ENCODE measurements around the gene OR10H1. TPM values are rescaled to one million over a fixed set of nuclear protein-coding genes. Genes with fewer than 3 reads are reported as not detected.

The OR10H1 gene
- total and polyA plus RNA-seq, 3 donors from 2014 or later: 0.20 to 0.39 (median 0.25) TPM

DNA sequence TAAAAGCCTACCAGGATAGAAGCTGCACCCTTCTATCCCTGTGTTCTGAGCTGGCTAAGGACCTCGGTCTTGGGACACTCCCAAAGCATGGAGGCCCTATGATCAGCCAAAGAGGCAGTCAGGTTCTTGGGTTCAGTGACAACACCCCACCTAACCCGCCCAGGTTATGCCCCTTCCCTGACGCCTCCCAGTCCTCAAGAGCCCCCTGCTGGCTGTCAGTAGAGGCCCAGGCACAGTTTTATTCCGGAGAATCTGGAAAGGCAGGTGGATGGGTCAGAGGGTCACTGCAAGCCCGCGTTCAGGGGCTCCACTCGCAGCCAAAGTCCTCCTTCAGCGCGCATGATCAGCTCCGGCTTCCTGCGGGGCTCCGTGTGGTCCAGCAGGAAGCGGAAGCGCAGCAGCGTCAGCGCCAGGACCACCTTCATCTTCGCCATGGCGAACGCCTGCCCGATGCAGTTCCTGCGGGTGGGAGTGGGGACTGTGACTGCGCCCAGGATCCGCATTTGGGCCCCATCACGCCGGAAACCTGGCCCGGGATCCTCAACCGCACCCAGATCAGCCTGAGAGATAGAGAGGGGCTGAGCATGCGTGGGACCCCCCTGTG, 55.4 kb downstream of the OR10H1 start:
- TF ChIP-seq, protein P1, sequence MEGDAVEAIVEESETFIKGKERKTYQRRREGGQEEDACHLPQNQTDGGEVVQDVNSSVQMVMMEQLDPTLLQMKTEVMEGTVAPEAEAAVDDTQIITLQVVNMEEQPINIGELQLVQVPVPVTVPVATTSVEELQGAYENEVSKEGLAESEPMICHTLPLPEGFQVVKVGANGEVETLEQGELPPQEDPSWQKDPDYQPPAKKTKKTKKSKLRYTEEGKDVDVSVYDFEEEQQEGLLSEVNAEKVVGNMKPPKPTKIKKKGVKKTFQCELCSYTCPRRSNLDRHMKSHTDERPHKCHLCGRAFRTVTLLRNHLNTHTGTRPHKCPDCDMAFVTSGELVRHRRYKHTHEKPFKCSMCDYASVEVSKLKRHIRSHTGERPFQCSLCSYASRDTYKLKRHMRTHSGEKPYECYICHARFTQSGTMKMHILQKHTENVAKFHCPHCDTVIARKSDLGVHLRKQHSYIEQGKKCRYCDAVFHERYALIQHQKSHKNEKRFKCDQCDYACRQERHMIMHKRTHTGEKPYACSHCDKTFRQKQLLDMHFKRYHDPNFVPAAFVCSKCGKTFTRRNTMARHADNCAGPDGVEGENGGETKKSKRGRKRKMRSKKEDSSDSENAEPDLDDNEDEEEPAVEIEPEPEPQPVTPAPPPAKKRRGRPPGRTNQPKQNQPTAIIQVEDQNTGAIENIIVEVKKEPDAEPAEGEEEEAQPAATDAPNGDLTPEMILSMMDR (IDR thresholded peaks at IDR 0.05): no peak
- TF ChIP-seq POLR2A (IDR thresholded peaks at IDR 0.05): no peak
- DNase-seq: no peak
- H3K9me3 ChIP-seq: no peaks in the 10 kb centered on the region
- peak overlapping the region in 1 of 2 donors; percentile 24 for H3K4me3 ChIP-seq
- WGBS, 2 donors: 32 to 45% methylated on average over 2 to 28 of the region's 28 CpGs
- H3K27me3 ChIP-seq: no peaks in the 10 kb centered on the region
- no peaks in the 10 kb centered on the region for H3K4me1 ChIP-seq
- H3K36me3 ChIP-seq (ENCODE audit: low read depth, missing control alignments): no peaks in the 10 kb centered on the region
- intact Hi-C loops (cut with DNase I; ENCODE audit: low total_unique reads): no loop called here
- H3K27ac ChIP-seq: no peak overlapping the region

DNA sequence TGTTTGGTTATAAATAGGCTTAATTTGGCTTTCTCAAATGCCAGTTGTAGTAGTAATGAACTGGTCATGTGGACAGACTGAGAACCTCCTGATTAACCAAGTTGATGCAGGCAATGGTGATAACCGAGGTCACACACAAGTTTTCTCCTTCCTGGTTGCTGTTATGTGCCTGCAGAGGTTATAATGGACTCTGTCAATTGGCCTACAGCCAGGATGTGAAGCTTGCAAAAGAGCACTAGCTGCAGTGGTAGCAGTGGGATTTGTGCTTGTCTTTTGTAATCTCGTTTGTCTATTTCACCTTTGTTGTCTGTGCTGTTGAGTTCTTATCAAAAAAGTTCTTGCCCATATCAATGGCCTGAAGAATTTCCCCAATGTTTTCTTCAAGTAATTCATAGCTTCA, 57.1 kb downstream of the OR10H1 start:
- no peak overlapping the region for H3K27ac ChIP-seq
- H3K4me3 ChIP-seq: no peak overlapping the region
- H3K27me3 ChIP-seq: no peaks in the 10 kb centered on the region
- no peak for DNase-seq
- intact Hi-C loops (cut with DNase I; ENCODE audit: low total_unique reads): no loop called here
- WGBS, 2 donors: 70 to 86% methylated on average over 2 of the region's 2 CpGs
- no peak for TF ChIP-seq POLR2A (IDR thresholded peaks at IDR 0.05)
- TF ChIP-seq, protein P1 (IDR thresholded peaks at IDR 0.05): no peak
- H3K4me1 ChIP-seq: no peaks in the 10 kb centered on the region
- no peaks in the 10 kb centered on the region for H3K36me3 ChIP-seq (ENCODE audit: low read depth, missing control alignments)
- no peaks in the 10 kb centered on the region for H3K9me3 ChIP-seq

Other genes starting within 250 kb of the OR10H1 start
- under 1 TPM; 0.31 to 0.71 TPM for gene CYP4F8, start 200.4 kb downstream of the OR10H1 start, total RNA-seq
- 0.17 TPM for gene CYP4F8, start 200.4 kb downstream of the OR10H1 start, polyA plus RNA-seq (ENCODE audit: insufficient read depth, low read depth, low replicate concordance)
- 1 to 10 TPM in 1 of 2 donors, under 1 TPM in 1; 0.74 to 1.0 TPM for gene CYP4F3, start 174.8 kb downstream of the OR10H1 start, total RNA-seq
- gene CYP4F3, start 174.8 kb downstream of the OR10H1 start, polyA plus RNA-seq (ENCODE audit: insufficient read depth, low read depth, low replicate concordance): 1.4 TPM
- 1 to 10 TPM; 4.2 to 7.2 TPM for gene CYP4F12, start 142.6 kb downstream of the OR10H1 start, total RNA-seq
- 1.2 TPM for gene CYP4F12, start 142.6 kb downstream of the OR10H1 start, polyA plus RNA-seq (ENCODE audit: insufficient read depth, low read depth, low replicate concordance)
- gene OR10H2, start 87.6 kb downstream of the OR10H1 start, total RNA-seq: not detected
- not detected for gene OR10H2, start 87.6 kb downstream of the OR10H1 start, polyA plus RNA-seq (ENCODE audit: insufficient read depth, low read depth, low replicate concordance)
- gene OR10H3, start 77.7 kb downstream of the OR10H1 start, total RNA-seq: not detected
- not detected for gene OR10H3, start 77.7 kb downstream of the OR10H1 start, polyA plus RNA-seq (ENCODE audit: insufficient read depth, low read depth, low replicate concordance)
- gene OR10H5, start 28.0 kb downstream of the OR10H1 start, total RNA-seq: under 1 TPM; 0.06 to 0.16 TPM
- 0.11 TPM for gene OR10H5, start 28.0 kb downstream of the OR10H1 start, polyA plus RNA-seq (ENCODE audit: insufficient read depth, low read depth, low replicate concordance)
- gene CYP4F2, start 82.4 kb upstream of the OR10H1 start, total RNA-seq: 1 to 10 TPM; 3.3 to 4.1 TPM
- gene CYP4F2, start 82.4 kb upstream of the OR10H1 start, polyA plus RNA-seq (ENCODE audit: insufficient read depth, low read depth, low replicate concordance): 1.8 TPM
- gene CYP4F11, start 118.9 kb upstream of the OR10H1 start, total RNA-seq: 1 to 10 TPM; 2.6 to 4.3 TPM
- gene CYP4F11, start 118.9 kb upstream of the OR10H1 start, polyA plus RNA-seq (ENCODE audit: insufficient read depth, low read depth, low replicate concordance): 3.0 TPM
- gene OR10H4, start 133.3 kb upstream of the OR10H1 start, total RNA-seq: under 1 TPM in 1 of 2 donors, not detected in 1; 0.31 TPM
- not detected for gene OR10H4, start 133.3 kb upstream of the OR10H1 start, polyA plus RNA-seq (ENCODE audit: insufficient read depth, low read depth, low replicate concordance)